Transverse colon (tissue), 4 donors: ENCODE data around the gene PHF5A. TPM values are rescaled to one million over a fixed set of nuclear protein-coding genes. Genes with fewer than 3 reads are reported as not detected.
A peak's percentile ranks its signal among the peaks of the same experiment; 100 is the strongest.

Source experiments
- DNase-seq: peaks from one replicate; pipeline ENCODE4 v3.0.0-alpha.2; 2019
- H3K27ac ChIP-seq, 4 donors: fragments of 200-600 bp; sonication (generic); 2 replicates each; pipeline ENCODE4 v1.5.1; 2016 to 2018; ENCODE audit warnings: inconsistent platforms in 4 of 4
- H3K27me3 ChIP-seq: fragments of 200-600 bp; sonication (generic); 2 replicates; pipeline ENCODE4 v1.5.1; 2017; ENCODE audit warnings: inconsistent platforms
- H3K36me3 ChIP-seq, 4 donors: fragments of 200-600 bp; sonication (generic); 2 replicates each; pipeline ENCODE4 v1.5.1; 2017 to 2019; ENCODE audit warnings: inconsistent platforms in 4 of 4
- H3K4me1 ChIP-seq, 4 donors: fragments of 200-600 bp; sonication (generic); 2 replicates each; pipeline ENCODE4 v1.5.1; 2017 to 2020; ENCODE audit warnings: inconsistent platforms in 4 of 4
- H3K4me3 ChIP-seq, 4 donors: fragments of 200-600 bp; sonication (generic); 1 replicate in 1 of 4; 2 replicates in 3 of 4; pipeline versions ENCODE4 v1.5.1 to v1.6.1; 2017 to 2019; ENCODE audit warnings: inconsistent platforms in 4 of 4
- H3K9me3 ChIP-seq, 2 donors: fragments of 200-600 bp; sonication (generic); 2 replicates each; pipeline ENCODE4 v1.5.1; 2017 to 2019; ENCODE audit warnings: inconsistent platforms in 2 of 2
- CTCF ChIP-seq, 5 experiments: fragments of 200-600 bp in 3 of 5; fragments of 450-650 bp in 2 of 5; sonication (generic) in 3 of 5; IDR thresholded peaks; 1 replicate in 2 of 5; 2 replicates in 3 of 5; pipeline ENCODE4 v1.5.1; 2016 to 2017; ENCODE audit warnings: antibody characterized with exemption in 5 of 5, inconsistent platforms in 3 of 5, mild to moderate bottlenecking in 2 of 5, moderate library complexity in 1 of 5
- EP300 ChIP-seq: sonication (generic); formaldehyde crosslinking; IDR thresholded peaks from one replicate; pipeline ENCODE4 v1.6.1; 2017; ENCODE audit warnings: antibody characterized with exemption, low read depth
- POLR2A ChIP-seq: fragments of 450-650 bp; IDR thresholded peaks from one replicate; pipeline ENCODE4 v1.6.1; 2016; ENCODE audit warnings: antibody characterized with exemption, mild to moderate bottlenecking, moderate library complexity
- POLR2AphosphoS5 ChIP-seq, 3 donors: sonication (generic); formaldehyde crosslinking; IDR thresholded peaks; one replicate each; pipeline ENCODE4 v1.6.1; 2016; ENCODE audit warnings: antibody characterized with exemption in 3 of 3
- WGBS, 2 donors: methylation state at CpG; one replicate each; pipeline ENCODE4 v1.1.5; 2018; ENCODE audit warnings: low coverage in 1 of 2; 5-methylcytosine and 5-hydroxymethylcytosine counted together
- in situ Hi-C, 4 donors: fragments of 200-750 bp; cut with MboI; loops; one replicate each; pipeline versions ENCODE4 v1.15.0 to v1.15.1; 2017; ENCODE audit warnings: low sequenced_read_pairs in 3 of 4, low pct_ligation_motif_present in 1 of 4, low pct_unique_long_range_greater_than_20kb in 1 of 4
- intact Hi-C: fragments of 100-400 bp; cut with DNase I; formaldehyde crosslinking; loops from one replicate; pipeline ENCODE4 v1.15.1; 2023; ENCODE audit warnings: low total_unique reads
- total RNA-seq, 4 donors: library from RNA; depleted of rRNA; stranded (reverse); fragments of >200 nt; gene quantifications; one replicate each; pipeline ENCODE4 v1.1.0, GENCODE V29; 2016

PHF5A gene
- total RNA-seq, 4 donors from 2014 or later, result 3.0 to 33.9 (median 25.0) TPM

- peak within 1 kb of the TSS; percentile 100 for H3K27ac ChIP-seq
- no peaks in the 10 kb centered on the region for H3K27me3 ChIP-seq
- 1% methylated on average over 48 of the region's 85 CpGs; no CpG with 5 or more reads in 1 of the 2 donors for WGBS, 2 donors
- peaks cover 0 to 6% (median 0%) of the 10 kb centered on the region in 4 donors for H3K36me3 ChIP-seq
- in situ Hi-C loops, result no loop called here
- H3K4me1 ChIP-seq, result peaks cover 14 to 25% (median 19%) of the 10 kb centered on the region in 4 donors
- H3K9me3 ChIP-seq, result no peaks in the 10 kb centered on the region
- H3K4me3 ChIP-seq, result peak within 1 kb of the TSS; percentile 77 to 97 (median 95)
- intact Hi-C loops, result no loop called here
- peak; percentile 97 for DNase-seq
- TF ChIP-seq CTCF (IDR thresholded peaks at IDR 0.05) (no peak), POLR2A (peak; percentile 100), EP300 (no peak), POLR2AphosphoS5 (IDR thresholded peaks at IDR 0.05) (peak; percentile 100)
Measured at GRCh38 chr22:41446639-41447434, 21.7 kb downstream of the PHF5A start, which contains the start of gene TOB2. TOB2 (minus strand) TSS chr22:41446801; CDS start chr22:41437345, 9,456 bp downstream.

- Histone ChIP-seq H3K36me3 (peaks cover 0 to 7% (median 0%) of the 10 kb centered on the region in 4 donors), H3K9me3 (no peaks in the 10 kb centered on the region), H3K27me3 (no peaks in the 10 kb centered on the region), H3K4me3 (peak overlapping the region; percentile 77 to 97 (median 95)), H3K27ac (peak overlapping the region; percentile 100), H3K4me1 (peaks cover 14 to 27% (median 19%) of the 10 kb centered on the region in 4 donors)
- peak; percentile 39 for DNase-seq
- TF ChIP-seq EP300 (no peak), POLR2A (no peak), CTCF (IDR thresholded peaks at IDR 0.05) (no peak), POLR2AphosphoS5 (IDR thresholded peaks at IDR 0.05) (no peak)
- WGBS, 2 donors, result 0% methylated on average over 7 to 12 of the region's 34 CpGs
- intact Hi-C loops, result no loop called here
- in situ Hi-C loops, result no loop called here
Measured at GRCh38 chr22:41446057-41446501, 22.4 kb downstream of the PHF5A start.

- intact Hi-C loops (no loop called here), in situ Hi-C loops (no loop called here)
- TF ChIP-seq POLR2AphosphoS5 (IDR thresholded peaks at IDR 0.05) (peak in 1 of 3 donors; percentile 11), EP300 (no peak)
- Histone ChIP-seq H3K4me1 (peaks cover 14 to 30% (median 19%) of the 10 kb centered on the region in 4 donors), H3K36me3 (peaks cover 0 to 13% (median 0%) of the 10 kb centered on the region in 4 donors), H3K27ac (peak overlapping the region; percentile 100), H3K27me3 (no peaks in the 10 kb centered on the region), H3K4me3 (peak overlapping the region; percentile 77 to 97 (median 95)), H3K9me3 (no peaks in the 10 kb centered on the region)
- DNase-seq, result peak; percentile 31
- WGBS, 2 donors, result 0% methylated on average over 5 to 22 of the region's 22 CpGs
Measured at GRCh38 chr22:41445129-41446056, 23.1 kb downstream of the PHF5A start.

- 0% methylated on average over 33 of the region's 35 CpGs; no CpG with 5 or more reads in 1 of the 2 donors for WGBS, 2 donors
- DNase-seq, result peak; percentile 93
- Histone ChIP-seq H3K27me3 (no peaks in the 10 kb centered on the region), H3K4me1 (peaks cover 14 to 36% (median 19%) of the 10 kb centered on the region in 4 donors), H3K4me3 (peak overlapping the region; percentile 77 to 97 (median 95)), H3K36me3 (peaks cover 0 to 16% (median 0%) of the 10 kb centered on the region in 4 donors), H3K27ac (peak overlapping the region; percentile 100), H3K9me3 (no peaks in the 10 kb centered on the region)
- TF ChIP-seq POLR2AphosphoS5 (IDR thresholded peaks at IDR 0.05), result peak; percentile 82 to 89 (median 85)
- TF ChIP-seq POLR2A, result peak; percentile 72
- TF ChIP-seq EP300, result no peak
- intact Hi-C loops (no loop called here), in situ Hi-C loops (no loop called here)
Measured at GRCh38 chr22:41444360-41445128, 23.9 kb downstream of the PHF5A start.
